DOHH2 (cell line): ENCODE results near the gene FAM111B.
"Not testable (repeated sequence)": the region's sequence is repeated elsewhere in the genome, so short reads cannot be mapped to it uniquely, and the experiment has no call there.

Experiments
- H3F3A ChIP-seq: fragments of 200-600 bp; sonication (generic), shearing (Covaris generic); 2 replicates; pipeline ENCODE4 v1.6.0; 2016; ENCODE audit warnings: antibody characterized with exemption, mild to moderate bottlenecking; ENCODE audit not compliant: control insufficient read depth, insufficient read depth
- H3K27ac ChIP-seq: fragments of 200-600 bp; sonication (generic); 2 replicates; pipeline ENCODE4 v1.5.1; 2014; ENCODE audit warnings: low read depth, mild to moderate bottlenecking, low read length, moderate library complexity
- H3K27me3 ChIP-seq: fragments of 200-600 bp; sonication (generic); 2 replicates; pipeline ENCODE4 v1.6.1; 2014; ENCODE audit warnings: mild to moderate bottlenecking, low read length, mixed read lengths; ENCODE audit not compliant: control insufficient read depth
- H3K36me3 ChIP-seq: fragments of 200-600 bp; sonication (generic); 2 replicates; pipeline ENCODE4 v1.6.1; 2014; ENCODE audit warnings: mild to moderate bottlenecking, low read length, moderate library complexity, mixed read lengths; ENCODE audit not compliant: control insufficient read depth
- H3K4me1 ChIP-seq: fragments of 200-600 bp; sonication (generic); 2 replicates; pipeline ENCODE4 v1.6.1; 2014; ENCODE audit warnings: mild to moderate bottlenecking, low read length, mixed read lengths; ENCODE audit not compliant: control insufficient read depth
- H3K4me2 ChIP-seq: fragments of 200-600 bp; sonication (generic); 2 replicates; pipeline ENCODE4 v1.6.0; 2014; ENCODE audit warnings: mild to moderate bottlenecking, low read length, moderate library complexity
- H3K4me3 ChIP-seq: fragments of 200-600 bp; sonication (generic); 2 replicates; pipeline ENCODE4 v1.5.1; 2014; ENCODE audit warnings: mild to moderate bottlenecking, low read length, mixed read lengths
- H3K79me2 ChIP-seq: fragments of 200-600 bp; sonication (generic); 2 replicates; pipeline ENCODE4 v1.6.1; 2014; ENCODE audit warnings: mild to moderate bottlenecking, low read length, mixed read lengths; ENCODE audit not compliant: control insufficient read depth
- H3K9me2 ChIP-seq: fragments of 200-600 bp; sonication (generic); replicated peaks from 2 replicates; pipeline ENCODE4 v1.6.1; 2014; ENCODE audit warnings: mild to moderate bottlenecking, low read length, mixed read lengths; ENCODE audit not compliant: control insufficient read depth
- H3K9me3 ChIP-seq: fragments of 200-600 bp; sonication (generic); 2 replicates; pipeline ENCODE4 v1.6.1; 2014; ENCODE audit warnings: antibody characterized with exemption, low read length, mixed read lengths; ENCODE audit not compliant: control insufficient read depth, insufficient read depth
- H4K20me1 ChIP-seq: fragments of 200-600 bp; sonication (generic); 2 replicates; pipeline ENCODE4 v1.6.0; 2014; ENCODE audit warnings: low read depth, mild to moderate bottlenecking, antibody characterized with exemption, low read length, moderate library complexity; ENCODE audit not compliant: control insufficient read depth, insufficient read depth
- CTCF ChIP-seq: fragments of 200-600 bp; sonication (generic); IDR thresholded peaks from one replicate; pipeline ENCODE4 v1.5.1; 2014; ENCODE audit warnings: antibody characterized with exemption, mild to moderate bottlenecking, low read depth, low read length; ENCODE audit not compliant: poor library complexity, severe bottlenecking
- EZH2phosphoT487 ChIP-seq: fragments of 200-600 bp; sonication (generic); IDR thresholded peaks from 2 replicates; pipeline ENCODE4 v1.6.1; 2017; ENCODE audit warnings: borderline replicate concordance, mild to moderate bottlenecking, antibody characterized with exemption, low read length, moderate library complexity, mixed read lengths

The FAM111B gene, protein sequence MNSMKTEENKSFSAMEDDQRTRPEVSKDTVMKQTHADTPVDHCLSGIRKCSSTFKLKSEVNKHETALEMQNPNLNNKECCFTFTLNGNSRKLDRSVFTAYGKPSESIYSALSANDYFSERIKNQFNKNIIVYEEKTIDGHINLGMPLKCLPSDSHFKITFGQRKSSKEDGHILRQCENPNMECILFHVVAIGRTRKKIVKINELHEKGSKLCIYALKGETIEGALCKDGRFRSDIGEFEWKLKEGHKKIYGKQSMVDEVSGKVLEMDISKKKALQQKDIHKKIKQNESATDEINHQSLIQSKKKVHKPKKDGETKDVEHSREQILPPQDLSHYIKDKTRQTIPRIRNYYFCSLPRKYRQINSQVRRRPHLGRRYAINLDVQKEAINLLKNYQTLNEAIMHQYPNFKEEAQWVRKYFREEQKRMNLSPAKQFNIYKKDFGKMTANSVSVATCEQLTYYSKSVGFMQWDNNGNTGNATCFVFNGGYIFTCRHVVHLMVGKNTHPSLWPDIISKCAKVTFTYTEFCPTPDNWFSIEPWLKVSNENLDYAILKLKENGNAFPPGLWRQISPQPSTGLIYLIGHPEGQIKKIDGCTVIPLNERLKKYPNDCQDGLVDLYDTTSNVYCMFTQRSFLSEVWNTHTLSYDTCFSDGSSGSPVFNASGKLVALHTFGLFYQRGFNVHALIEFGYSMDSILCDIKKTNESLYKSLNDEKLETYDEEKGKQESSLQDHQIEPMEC

GRCh38 chr11:59106363-59107336, at the start of gene FAM111B:
FAM111B (plus strand) TSS chr11:59107237; CDS start chr11:59109626, 2,389 bp downstream.
- no peaks in the 10 kb centered on the region for H3K27me3 ChIP-seq
- no peaks in the 10 kb centered on the region for H4K20me1 ChIP-seq
- H3F3A ChIP-seq: peaks cover 4% of the 10 kb centered on the region
- peak within 1 kb of the TSS; percentile 68 for H3K4me2 ChIP-seq
- peaks cover 49% of the 10 kb centered on the region for H3K9me3 ChIP-seq
- no peak for TF ChIP-seq CTCF
- no peak for TF ChIP-seq EZH2phosphoT487
- H3K4me1 ChIP-seq: peaks cover 84% of the 10 kb centered on the region
- H3K4me3 ChIP-seq: peak within 1 kb of the TSS; percentile 66
- H3K27ac ChIP-seq: peak within 1 kb of the TSS; percentile 43
- H3K9me2 ChIP-seq: no peaks in the 10 kb centered on the region
- peaks cover 64% of the 10 kb centered on the region for H3K36me3 ChIP-seq
- peaks cover 29% of the 10 kb centered on the region for H3K79me2 ChIP-seq

DNA sequence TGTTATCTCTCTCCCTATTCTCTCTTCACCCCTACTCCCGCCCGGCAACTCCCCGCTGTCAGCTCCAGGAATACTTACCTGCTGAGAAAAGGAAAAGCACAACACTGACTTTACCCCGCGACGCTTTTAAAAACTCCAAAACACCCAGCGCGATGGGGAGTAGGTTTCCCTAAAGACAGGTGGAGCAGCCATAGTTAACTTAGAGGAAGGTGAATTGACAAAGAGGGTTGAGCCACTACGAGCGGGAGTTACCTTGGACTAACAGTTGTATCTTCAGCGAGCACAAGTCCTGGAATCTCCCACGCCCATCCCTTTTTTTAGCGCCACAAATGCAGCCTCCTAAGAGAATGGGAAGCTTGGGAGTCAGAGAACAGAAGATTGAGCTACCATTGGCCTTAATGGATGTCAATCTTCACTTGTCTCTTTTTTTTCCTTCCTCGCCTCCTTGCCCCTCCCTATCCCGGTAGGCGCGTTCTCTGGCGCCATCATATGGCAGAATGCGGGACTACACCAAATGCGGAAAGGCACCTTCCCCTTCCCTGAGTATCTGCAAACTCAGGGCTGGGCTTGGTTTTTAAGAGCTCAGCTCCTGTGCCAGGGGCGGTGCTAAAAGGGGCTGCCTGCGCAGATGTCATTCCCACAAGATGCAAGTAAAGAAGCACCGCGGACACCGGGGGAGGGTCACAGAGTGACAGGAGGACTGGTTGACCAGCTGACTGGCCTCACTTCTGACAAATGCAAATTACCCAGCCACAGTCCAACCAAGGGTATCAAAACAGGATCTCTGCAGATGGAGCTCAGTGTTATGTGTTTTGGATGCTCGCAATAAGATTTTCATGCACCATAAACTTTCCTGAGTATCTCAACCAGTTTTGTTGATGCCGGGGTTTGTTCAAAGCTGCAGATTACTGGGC, 48.7 kb upstream of the FAM111B start:
- Histone ChIP-seq H3K27ac (peak overlapping the region; percentile 48), H3K4me2 (peak overlapping the region; percentile 68), H3K4me1 (peaks cover 67% of the 10 kb centered on the region), H3K4me3 (peak overlapping the region; percentile 73)
- H3K9me3 ChIP-seq, H3K36me3 ChIP-seq, H3K9me2 ChIP-seq, H4K20me1 ChIP-seq, H3F3A ChIP-seq, H3K27me3 ChIP-seq, H3K79me2 ChIP-seq: not testable (repeated sequence)
- TF ChIP-seq CTCF: peak; percentile 95

- H4K20me1 ChIP-seq, H3K79me2 ChIP-seq, H3K36me3 ChIP-seq, H3K9me2 ChIP-seq, H3K4me3 ChIP-seq, H3K27me3 ChIP-seq, H3K27ac ChIP-seq, H3F3A ChIP-seq, H3K4me2 ChIP-seq: not testable (repeated sequence)
- Histone ChIP-seq H3K9me3 (peaks cover 15% of the 10 kb centered on the region; the same call in 1 of the 2 replicates), H3K4me1 (peaks cover 50% of the 10 kb centered on the region)
Measured at GRCh38 chr11:59060096-59060495, 46.9 kb upstream of the FAM111B start.
